GM12878 (cell line): ENCODE results near the gene CYP2A6. TPM values are rescaled to one million over a fixed set of nuclear protein-coding genes. Genes with fewer than 3 reads are reported as not detected.
A peak's percentile ranks its signal among the peaks of the same experiment; 100 is the strongest.

Experiments
- ATAC-seq: fragments of 200-7000 bp; cut with Tn5 transposase; 3 replicates; pipeline ENCODE4 v1.9.1; 2020; ENCODE audit warnings: mild to moderate bottlenecking, moderate library complexity
- BruUV-seq: library from RNA; stranded (reverse); fragments of 400-500 nt; replicated peaks from 2 replicates; lab custom pipeline; 2021; lab: Mats Ljungman, UMichigan
- CTCF ChIA-PET: fragments of 300-600 bp; sonication (Branson Sonifier 250); formaldehyde crosslinking; extraction: SDS; loops from one replicate; lab custom pipeline; 2021; ENCODE audit warnings: inconsistent platforms; lab: Yijun Ruan, JAX
- POLR2A ChIA-PET: fragments of 350-600 bp; formaldehyde crosslinking; extraction: SDS; loops from one replicate; lab custom pipeline; 2021; ENCODE audit warnings: inconsistent platforms; lab: Charles Lee
- RAD21 ChIA-PET: fragments of 300-600 bp; sonication (Branson Sonifier 250); formaldehyde crosslinking; loops from one replicate; lab custom pipeline; 2023; ENCODE audit warnings: antibody characterized with exemption; ENCODE audit not compliant: unreplicated experiment; lab: Charles Lee
- SMC1A ChIA-PET: fragments of 300-600 bp; sonication (Branson Sonifier 250); formaldehyde crosslinking; loops from one replicate; lab custom pipeline; 2023; ENCODE audit not compliant: unreplicated experiment, uncharacterized antibody; lab: Charles Lee
- DNase-seq: peaks from one replicate; pipeline ENCODE4 v3.0.0-alpha.2; 2011; ENCODE audit warnings: low read depth, low spot score
- FAIRE-seq: peaks from 3 replicates; lab custom pipeline; 2011; peaks lifted over from hg19 to GRCh38; lab: Jason Lieb, UNC
- H2AFZ ChIP-seq: 2 replicates; pipeline ENCODE4 v1.6.0; 2011; ENCODE audit warnings: low read depth, low read length, control low read depth; ENCODE audit not compliant: control insufficient read depth
- H3K27ac ChIP-seq: 2 replicates; pipeline ENCODE4 v1.5.1; 2011; ENCODE audit warnings: control low read depth; ENCODE audit not compliant: control insufficient read depth, insufficient read depth
- H3K27me3 ChIP-seq, 2 experiments: replicated peaks in 1 of 2; 2 replicates each; pipeline versions ENCODE4 v1.6.0 to v1.6.1; 2011; ENCODE audit warnings: low read length in 1 of 2; ENCODE audit not compliant: control insufficient read depth in 2 of 2, insufficient read depth in 2 of 2
- H3K36me3 ChIP-seq, 2 experiments: 2 replicates each; pipeline ENCODE4 v1.5.1; 2011; ENCODE audit warnings: low read length in 1 of 2; ENCODE audit not compliant: control insufficient read depth in 2 of 2, insufficient read depth in 2 of 2
- H3K4me1 ChIP-seq: 2 replicates; pipeline ENCODE4 v1.6.1; 2011; ENCODE audit warnings: mild to moderate bottlenecking, low read length, moderate library complexity, mixed read lengths; ENCODE audit not compliant: control insufficient read depth, insufficient read depth
- H3K4me2 ChIP-seq: 2 replicates; pipeline ENCODE4 v1.6.0; 2011; ENCODE audit warnings: control low read depth; ENCODE audit not compliant: control insufficient read depth, insufficient read depth
- H3K4me3 ChIP-seq: fragments of 200-600 bp; sonication (generic); 2 replicates; pipeline ENCODE4 v1.5.1; 2016
- H3K79me2 ChIP-seq: 2 replicates; pipeline ENCODE4 v1.6.0; 2011; ENCODE audit warnings: low read length; ENCODE audit not compliant: control insufficient read depth, insufficient read depth
- H3K9ac ChIP-seq: 2 replicates; pipeline ENCODE4 v1.8.0; 2011; ENCODE audit warnings: low read length, control low read depth, mixed read lengths; ENCODE audit not compliant: control insufficient read depth, insufficient read depth
- H3K9me3 ChIP-seq: replicated peaks from 3 replicates; pipeline ENCODE4 v1.5.1; 2011; ENCODE audit warnings: mild to moderate bottlenecking, low read length; ENCODE audit not compliant: control insufficient read depth, insufficient read depth
- H4K20me1 ChIP-seq: 2 replicates; pipeline ENCODE4 v1.6.0; 2011; ENCODE audit not compliant: control insufficient read depth, insufficient read depth
- BHLHE40 ChIP-seq, 2 experiments: fragments of 450-650 bp in 1 of 2; IDR thresholded peaks; 2 replicates each; pipeline ENCODE4 v1.6.1; 2011 to 2017; ENCODE audit warnings: low read depth in 2 of 2, borderline replicate concordance in 1 of 2, improper control_type of control experiment in 1 of 2, low read length in 1 of 2, mild to moderate bottlenecking in 1 of 2
- ETV6 ChIP-seq, 2 experiments: fragments of 450-650 bp in 1 of 2; IDR thresholded peaks in 1 of 2; conservative IDR thresholded peaks in 1 of 2; 2 replicates each; pipeline ENCODE4 v1.6.1; 2014; ENCODE audit warnings: antibody characterized with exemption in 1 of 2, borderline replicate concordance in 1 of 2, low read depth in 1 of 2, mild to moderate bottlenecking in 1 of 2, moderate library complexity in 1 of 2
- FOXK2 ChIP-seq: fragments of 450-650 bp; IDR thresholded peaks from 2 replicates; pipeline ENCODE4 v1.6.1; 2017; ENCODE audit warnings: mild to moderate bottlenecking, moderate library complexity
- HDAC6 ChIP-seq: fragments of 200-600 bp; sonication (generic); IDR thresholded peaks from one replicate; pipeline ENCODE4 v1.8.0; 2017; ENCODE audit warnings: antibody characterized with exemption; ENCODE audit not compliant: unreplicated experiment
- IKZF1 ChIP-seq: fragments of 450-650 bp; conservative IDR thresholded peaks from 2 replicates; pipeline ENCODE4 v1.6.1; 2017; ENCODE audit warnings: antibody characterized with exemption, mild to moderate bottlenecking
- IRF3 ChIP-seq: fragments of 450-650 bp; IDR thresholded peaks from 2 replicates; pipeline ENCODE4 v1.6.1; 2014; ENCODE audit warnings: mild to moderate bottlenecking
- LARP7 ChIP-seq: fragments of 450-650 bp; IDR thresholded peaks from 2 replicates; pipeline ENCODE4 v1.6.1; 2017; ENCODE audit warnings: mild to moderate bottlenecking
- MTA3 ChIP-seq: IDR thresholded peaks from 2 replicates; pipeline ENCODE4 v1.6.1; 2012; ENCODE audit warnings: low read length, inconsistent platforms, borderline replicate concordance
- NBN ChIP-seq: fragments of 450-650 bp; IDR thresholded peaks from 2 replicates; pipeline ENCODE4 v1.6.1; 2016
- NFYB ChIP-seq: IDR thresholded peaks from 2 replicates; pipeline ENCODE4 v1.6.1; 2011; ENCODE audit warnings: low read depth, mild to moderate bottlenecking, low read length, improper control_type of control experiment, moderate library complexity; ENCODE audit not compliant: insufficient read depth
- PAX5 ChIP-seq: IDR thresholded peaks from 2 replicates; pipeline ENCODE4 v1.6.1; 2011; ENCODE audit warnings: low read depth, low read length, borderline replicate concordance
- POLR2AphosphoS5 ChIP-seq: IDR thresholded peaks from 2 replicates; pipeline ENCODE4 v1.6.1; 2011; ENCODE audit warnings: mild to moderate bottlenecking, low read length, inconsistent platforms
- RUNX3 ChIP-seq: IDR thresholded peaks from 2 replicates; pipeline ENCODE4 v1.6.1; 2012; ENCODE audit warnings: low read length, inconsistent platforms
- SMAD5 ChIP-seq: IDR thresholded peaks from 2 replicates; pipeline ENCODE4 v1.6.1; 2016; ENCODE audit warnings: antibody characterized with exemption, low read depth
- SREBF2 ChIP-seq: IDR thresholded peaks from 2 replicates; pipeline ENCODE4 v1.6.1; 2012; ENCODE audit warnings: mild to moderate bottlenecking, low read length
- STAT1 ChIP-seq: fragments of 450-650 bp; conservative IDR thresholded peaks from 2 replicates; pipeline ENCODE4 v1.6.1; 2014; ENCODE audit warnings: antibody characterized with exemption, mild to moderate bottlenecking
- TARDBP ChIP-seq: IDR thresholded peaks from 2 replicates; pipeline ENCODE4 v1.6.1; 2016; ENCODE audit warnings: borderline replicate concordance
- TCF3 ChIP-seq: IDR thresholded peaks from 2 replicates; pipeline ENCODE4 v1.6.1; 2012; ENCODE audit warnings: low read depth, mild to moderate bottlenecking, low read length, borderline replicate concordance; ENCODE audit not compliant: insufficient read depth
- TCF7 ChIP-seq: IDR thresholded peaks from 2 replicates; pipeline ENCODE4 v1.6.1; 2014; ENCODE audit warnings: antibody characterized with exemption, borderline replicate concordance
- WRNIP1 ChIP-seq: IDR thresholded peaks from 2 replicates; pipeline ENCODE4 v1.6.1; 2011; ENCODE audit warnings: low read depth, low read length, improper control_type of control experiment, borderline replicate concordance
- ZNF274 ChIP-seq: IDR thresholded peaks from one replicate; pipeline ENCODE4 v1.8.0; 2011; ENCODE audit not compliant: insufficient read length, insufficient read depth
- ZNF622 ChIP-seq: fragments of 450-650 bp; IDR thresholded peaks from 2 replicates; pipeline ENCODE4 v1.6.1; 2017; ENCODE audit warnings: mild to moderate bottlenecking, inconsistent platforms
- WGBS: methylation state at CpG from one replicate; pipeline ENCODE4 v1.1.6; 2016; ENCODE audit warnings: low lambda C conversion rate; ENCODE audit not compliant: insufficient replicate concordance, insufficient coverage; ENCODE audit errors: missing lambda C conversion rate; 5-methylcytosine and 5-hydroxymethylcytosine counted together
- in situ Hi-C: fragments of 300-500 bp; cut with MboI; formaldehyde crosslinking; loops from 9 replicates; pipeline ENCODE4 v1.14.3; 2018; ENCODE audit warnings: mixed read lengths
- intact Hi-C: fragments of 100-400 bp; cut with micrococcal nuclease; formaldehyde crosslinking; loops from one replicate; pipeline ENCODE4 v1.14.2; 2022; ENCODE audit not compliant: unreplicated experiment
- polyA plus RNA-seq, 11 experiments: library from polyadenylated mRNA; depleted of rRNA in 4 of 11; unstranded in 6 of 11; stranded (reverse) in 5 of 11; fragments of >200 nt; fragmentation: Nextera tagmentation in 4 of 11; fragmentation: Illumina TruSeq in 1 of 11; extraction: Ambion mirVana in 4 of 11; extraction: Trizol in 1 of 11; gene quantifications; 1 replicate in 1 of 11; 2 replicates in 10 of 11; pipeline versions ENCODE4 v1.2.1 to v1.2.3, GENCODE V29; 2011 to 2016; ENCODE audit warnings: inconsistent platforms in 2 of 11, missing spikeins in 2 of 11, low read depth in 1 of 11
- total RNA-seq, 4 experiments: library from RNA; depleted of rRNA in 3 of 4; stranded (reverse); fragments of >200 nt in 3 of 4; fragmentation: Illumina TruSeq in 1 of 4; extraction: Trizol in 1 of 4; gene quantifications; 2 replicates each; pipeline versions ENCODE4 v1.2.1 to v1.2.3, GENCODE V29; 2013 to 2021

The CYP2A6 gene
- total and polyA plus RNA-seq, 10 of the 15 experiments (the other 5 are each of a cell fraction or from before 2014, with no cell fraction given), result 0.97 TPM; not detected in 9

GRCh38 chr19:40799558-40800338 lies 50.5 kb downstream of the CYP2A6 start (continued):
- no peak for TF ChIP-seq FOXK2
- 0 out of 2 replicates have a peak, but pooled peaks have one; percentile 39 for TF ChIP-seq LARP7
- peak; percentile 54; the same call in 1 of the 2 replicates for TF ChIP-seq POLR2AphosphoS5
- no peak for TF ChIP-seq ZNF622
- TF ChIP-seq ETV6 (conservative IDR thresholded peaks at IDR 0.05 in 1 of 2, IDR thresholded peaks at IDR 0.05 in 1 of 2; ENCODE audit: borderline replicate concordance in 1 of 2, low read depth in 1 of 2), result no peak
- no peak for TF ChIP-seq HDAC6
- no peak for TF ChIP-seq MTA3
- TF ChIP-seq SMAD5, result no peak
- TF ChIP-seq, all 136 proteins: peak for 8

- RAD21 ChIA-PET, result interaction anchor here (0.7 to 4.6 kb wide), 12 partner anchors 8 to 136 kb away, joined by 3 to 56 read pairs (median 4); partner anchors contain the start of genes ACTMAP, COQ8B, ITPKC and RAB4B
- DNase-seq (peak; percentile 97), FAIRE-seq (peak; percentile 98), ATAC-seq (peak; percentile 91)
- peak within 1 kb of the TSS; percentile 98 for H3K4me3 ChIP-seq
- H3K9ac ChIP-seq, result peak within 1 kb of the TSS; percentile 84
- H3K27me3 ChIP-seq, result no peaks in the 10 kb centered on the region
- intact Hi-C loops, result loop anchor here (1.0 to 2.0 kb wide), 4 partner anchors 22 to 464 kb away; partner anchors contain the start of genes ACTMAP, COQ8B and ITPKC
- no peaks in the 10 kb centered on the region for H3K9me3 ChIP-seq
- SMC1A ChIA-PET, result interaction anchor here (0.6 to 5.3 kb wide), 12 partner anchors 8 to 528 kb away, joined by 3 to 39 read pairs (median 5); partner anchors contain the start of genes ACTMAP, MIA, RAB4B and SNRPA
- in situ Hi-C loops, result no loop called here
- H3K27ac ChIP-seq, result peak within 1 kb of the TSS; percentile 91
- H2AFZ ChIP-seq, result peak within 1 kb of the TSS; percentile 45
- under 1% methylated on average over 57 of the region's 110 CpGs for WGBS
- peak within 1 kb of the TSS; percentile 88 for H3K4me2 ChIP-seq
- peaks cover 47% of the 10 kb centered on the region for H3K79me2 ChIP-seq
- CTCF ChIA-PET, result interaction anchor here (0.9 to 3.2 kb wide), 8 partner anchors 8 to 136 kb away, joined by 3 to 50 read pairs (median 6); partner anchors contain the start of genes ACTMAP, RAB4B and SNRPA
- H3K36me3 ChIP-seq, result peaks cover 7 to 11% of the 10 kb centered on the region in 2 experiments; a peak in 3 of 4 replicates
- BruUV-seq, result no TSS peak
- peaks cover 15% of the 10 kb centered on the region for H4K20me1 ChIP-seq
- peaks cover 43% of the 10 kb centered on the region for H3K4me1 ChIP-seq
- POLR2A ChIA-PET, result interaction anchor here (0.6 to 4.3 kb wide), 13 partner anchors 11 to 378 kb away, joined by 3 to 83 read pairs (median 5); partner anchors contain the start of genes ACTMAP, COQ8B, ITPKC and MIA
- TF ChIP-seq TCF7 (no peak), TCF3 (no peak), SREBF2 (no peak), IKZF1 (0 out of 2 replicates have a peak, but pooled peaks have one; percentile 8), PAX5 (no peak), BHLHE40 (IDR thresholded peaks at IDR 0.05; ENCODE audit: borderline replicate concordance in 1 of 2, low read depth in 2 of 2, low read length in 1 of 2) (peak; percentile 90 to 99), NBN (no peak), WRNIP1 (no peak), RUNX3 (0 out of 2 replicates have a peak, but pooled peaks have one; percentile 37), ZNF274 (no peak), TARDBP (no peak), STAT1 (no peak), IRF3 (no peak), NFYB (no peak)
These were observed 51.3 kb downstream of the CYP2A6 start, which contains the start of gene EGLN2 for GRCh38 chr19:40798683-40799557. Gene EGLN2, plus strand, starts transcription at chr19:40799191. Its CDS starts 1,382 bp downstream, at chr19:40800573.
